Measurements from ENCODE around the gene DROSHA.

GRCh38 chr5:31479706-31480105 lies 52.2 kb downstream of the DROSHA start:
- TF ChIP-seq, protein P1, sequence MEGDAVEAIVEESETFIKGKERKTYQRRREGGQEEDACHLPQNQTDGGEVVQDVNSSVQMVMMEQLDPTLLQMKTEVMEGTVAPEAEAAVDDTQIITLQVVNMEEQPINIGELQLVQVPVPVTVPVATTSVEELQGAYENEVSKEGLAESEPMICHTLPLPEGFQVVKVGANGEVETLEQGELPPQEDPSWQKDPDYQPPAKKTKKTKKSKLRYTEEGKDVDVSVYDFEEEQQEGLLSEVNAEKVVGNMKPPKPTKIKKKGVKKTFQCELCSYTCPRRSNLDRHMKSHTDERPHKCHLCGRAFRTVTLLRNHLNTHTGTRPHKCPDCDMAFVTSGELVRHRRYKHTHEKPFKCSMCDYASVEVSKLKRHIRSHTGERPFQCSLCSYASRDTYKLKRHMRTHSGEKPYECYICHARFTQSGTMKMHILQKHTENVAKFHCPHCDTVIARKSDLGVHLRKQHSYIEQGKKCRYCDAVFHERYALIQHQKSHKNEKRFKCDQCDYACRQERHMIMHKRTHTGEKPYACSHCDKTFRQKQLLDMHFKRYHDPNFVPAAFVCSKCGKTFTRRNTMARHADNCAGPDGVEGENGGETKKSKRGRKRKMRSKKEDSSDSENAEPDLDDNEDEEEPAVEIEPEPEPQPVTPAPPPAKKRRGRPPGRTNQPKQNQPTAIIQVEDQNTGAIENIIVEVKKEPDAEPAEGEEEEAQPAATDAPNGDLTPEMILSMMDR (IDR thresholded peaks at IDR 0.05): no peak
- TF ChIP-seq POLR2A (IDR thresholded peaks at IDR 0.05): no peak
